Renal cortical epithelial cell (primary cell): ENCODE results near the gene SNRNP70. TPM values are rescaled to one million over a fixed set of nuclear protein-coding genes. Genes with fewer than 3 reads are reported as not detected.
"Not testable (repeated sequence)": the region's sequence is repeated elsewhere in the genome, so short reads cannot be mapped to it uniquely, and the experiment has no call there.

Experiments
- DNase-seq: peaks from one replicate; pipeline ENCODE4 v3.0.0-alpha.2; 2011; ENCODE audit warnings: low read depth
- total RNA-seq: library from RNA; depleted of rRNA; stranded (reverse); fragments of >200 nt; gene quantifications from 2 replicates; pipeline ENCODE4 v1.2.3, GENCODE V29; 2014

The SNRNP70 gene, protein sequence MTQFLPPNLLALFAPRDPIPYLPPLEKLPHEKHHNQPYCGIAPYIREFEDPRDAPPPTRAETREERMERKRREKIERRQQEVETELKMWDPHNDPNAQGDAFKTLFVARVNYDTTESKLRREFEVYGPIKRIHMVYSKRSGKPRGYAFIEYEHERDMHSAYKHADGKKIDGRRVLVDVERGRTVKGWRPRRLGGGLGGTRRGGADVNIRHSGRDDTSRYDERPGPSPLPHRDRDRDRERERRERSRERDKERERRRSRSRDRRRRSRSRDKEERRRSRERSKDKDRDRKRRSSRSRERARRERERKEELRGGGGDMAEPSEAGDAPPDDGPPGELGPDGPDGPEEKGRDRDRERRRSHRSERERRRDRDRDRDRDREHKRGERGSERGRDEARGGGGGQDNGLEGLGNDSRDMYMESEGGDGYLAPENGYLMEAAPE
- 82.8 and 138 TPM in 2 replicates for total RNA-seq

DNA sequence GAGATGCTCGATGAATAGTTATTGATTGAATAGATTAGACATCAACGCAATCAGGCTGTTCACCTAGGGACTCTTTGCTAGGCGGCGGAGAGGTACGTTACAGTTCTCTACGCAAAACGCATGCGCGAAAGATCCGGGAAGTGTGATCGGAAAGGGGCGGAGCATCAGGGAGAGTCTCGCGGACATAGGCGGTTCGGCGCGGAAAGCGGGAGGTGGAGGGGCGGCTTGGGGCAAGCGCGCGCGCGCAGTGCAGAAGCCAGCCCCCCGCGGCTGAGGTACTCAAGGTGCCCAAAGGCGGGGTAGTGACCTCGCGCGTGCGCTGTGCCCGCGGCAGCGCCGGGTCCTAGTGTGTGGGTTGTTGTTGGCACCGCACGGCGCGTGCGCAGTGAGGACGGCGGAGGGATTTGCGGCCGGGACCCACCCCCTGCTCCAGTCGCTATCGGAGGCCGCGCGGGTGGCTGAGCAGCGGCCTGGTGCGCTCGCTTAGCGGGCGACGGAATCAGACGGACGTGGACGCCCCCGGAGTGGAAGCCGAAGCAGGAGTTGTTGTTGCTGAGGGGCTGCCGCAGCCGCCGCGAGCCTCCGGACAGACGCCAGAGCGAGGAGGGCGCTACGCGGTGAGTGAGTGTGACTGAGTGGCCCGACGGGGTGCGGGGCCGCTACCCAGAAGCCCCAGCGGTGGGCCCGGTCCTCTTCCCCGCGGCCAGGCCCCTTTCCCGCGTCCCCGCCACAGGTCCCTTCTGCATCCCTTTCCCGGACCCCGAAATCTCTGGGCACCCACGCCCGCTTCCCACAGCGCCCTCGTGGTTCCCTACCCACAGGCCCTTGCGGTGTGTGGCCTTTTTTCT lies at the start of gene SNRNP70:
Gene SNRNP70, plus strand, starts transcription at position 432 of the 848 bp plus-strand sequence. CDS start 964 bp downstream, outside the sequence.
- DNase-seq: peak; percentile 94

DNA sequence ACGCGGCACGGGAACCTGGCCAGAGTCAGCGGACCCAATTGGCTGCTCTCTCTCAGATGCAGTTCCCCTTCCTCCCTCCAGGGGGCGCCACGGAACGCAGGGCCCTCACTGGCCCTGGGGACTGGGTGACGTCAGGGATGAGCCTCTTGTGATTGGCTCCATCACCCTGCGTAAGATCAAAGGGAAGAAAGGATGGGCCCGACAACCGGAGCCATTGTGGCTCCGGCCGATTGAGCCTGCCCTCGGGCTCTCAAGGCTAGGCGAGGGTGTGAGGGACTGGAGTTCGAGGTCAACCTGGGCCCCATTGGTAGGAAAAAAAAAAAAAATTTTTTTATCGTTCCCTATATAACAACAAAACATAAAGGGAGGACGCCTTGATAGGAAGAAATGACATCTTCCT lies 48.4 kb upstream of the SNRNP70 start, which contains the start of gene CGB1:
Gene CGB1, minus strand, starts transcription at position 81 of the 400 bp plus-strand sequence. CDS start 184 bp downstream, outside the sequence.
- not testable (repeated sequence) for DNase-seq

- DNase-seq: not testable (repeated sequence)
Measured at GRCh38 chr19:49038111-49038510, 47.1 kb upstream of the SNRNP70 start.

DNA sequence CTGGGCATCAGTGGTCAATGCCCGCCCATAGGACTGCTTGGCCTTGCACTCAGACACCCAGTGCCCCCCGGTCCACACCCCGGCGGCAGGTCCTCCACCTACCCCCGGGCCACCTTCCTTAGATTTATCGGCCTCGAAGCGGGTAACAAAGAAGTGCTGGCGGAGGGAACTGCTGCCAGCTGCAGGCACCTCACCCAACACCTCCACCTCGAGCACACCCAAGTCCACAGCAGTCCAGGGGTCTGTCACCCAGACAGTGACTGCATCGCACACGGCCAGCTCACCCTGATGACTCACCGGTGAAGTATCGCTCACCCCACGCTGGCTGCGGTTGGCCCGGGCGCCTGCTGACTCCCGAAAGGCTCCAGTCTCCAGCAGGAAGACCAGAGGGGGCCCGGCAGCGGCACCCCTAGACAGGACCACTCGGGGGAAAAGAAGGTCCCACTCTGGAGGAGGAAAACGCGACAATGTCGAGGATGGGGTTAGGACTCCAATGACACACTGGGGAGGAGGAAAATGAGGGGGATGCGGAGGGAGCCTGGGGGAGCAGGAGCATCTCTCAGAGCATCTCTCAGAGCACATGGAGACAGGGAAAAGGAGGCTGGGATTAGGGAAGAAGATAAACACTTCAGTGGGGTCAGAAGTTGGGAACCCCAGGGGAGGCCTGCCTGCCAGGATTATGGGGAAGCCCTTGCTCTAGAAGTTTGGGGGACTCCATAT lies 46.5 kb upstream of the SNRNP70 start:
- DNase-seq: peak; percentile 41

DNA sequence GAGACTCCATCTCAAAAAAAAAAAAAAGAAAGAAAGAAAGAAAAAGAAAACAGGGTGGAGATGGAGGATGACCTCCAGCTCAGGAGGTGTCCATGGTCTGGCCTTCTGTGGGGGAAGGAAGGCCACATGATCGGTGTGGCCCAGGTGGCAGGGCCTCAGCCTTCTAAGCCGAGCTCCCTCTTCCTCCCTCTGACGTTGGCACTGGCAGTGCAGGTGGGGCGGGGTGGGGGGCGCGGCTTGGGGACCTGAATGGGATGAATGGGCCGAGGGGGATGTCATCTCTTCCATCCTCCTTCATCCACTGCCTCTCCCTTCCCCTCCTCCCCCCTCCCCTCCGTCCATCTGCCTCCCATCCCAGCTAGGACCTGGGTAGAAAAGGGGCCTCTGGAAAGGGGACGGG lies 45.5 kb upstream of the SNRNP70 start:
- not testable (repeated sequence) for DNase-seq

DNA sequence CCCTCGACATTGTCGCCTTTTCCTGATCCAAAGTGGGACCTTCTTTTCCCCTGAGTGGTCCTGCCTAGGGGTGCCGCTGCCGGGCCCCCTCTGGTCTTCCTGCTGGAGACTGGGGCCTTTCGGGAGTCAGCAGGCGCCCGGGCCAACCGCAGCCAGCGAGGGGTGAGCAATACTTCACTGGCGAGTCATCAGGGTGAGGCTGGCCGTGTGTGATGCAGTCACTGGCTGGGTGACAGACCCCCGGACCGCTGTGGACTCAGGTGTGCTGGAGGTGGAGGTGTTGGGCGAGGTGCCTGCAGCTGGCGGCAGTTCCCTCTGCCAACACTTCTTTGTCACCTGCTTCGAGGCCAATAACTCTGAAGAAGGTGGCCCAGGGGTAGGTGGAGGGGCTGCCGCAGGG lies 43.1 kb upstream of the SNRNP70 start:
- DNase-seq: no peak

DNA sequence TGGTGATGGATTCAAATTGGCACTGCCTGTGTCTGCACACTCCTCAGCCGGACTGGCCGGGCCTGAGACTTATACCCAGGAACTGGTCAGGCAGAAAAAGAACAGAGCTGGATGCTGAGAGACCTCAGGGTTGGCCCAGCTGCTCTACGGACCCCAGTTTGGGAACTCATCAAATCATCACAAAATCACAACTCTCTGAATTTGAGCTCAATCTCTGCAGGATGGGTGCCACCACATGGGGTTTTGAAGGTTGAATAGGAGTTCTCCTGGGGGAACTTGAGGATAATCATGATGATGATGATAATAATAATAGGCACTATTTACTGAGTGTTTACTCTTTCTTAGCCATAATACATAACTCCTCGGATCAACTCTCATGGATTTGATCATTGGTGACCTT lies 42.6 kb upstream of the SNRNP70 start:
- not testable (repeated sequence) for DNase-seq

DNA sequence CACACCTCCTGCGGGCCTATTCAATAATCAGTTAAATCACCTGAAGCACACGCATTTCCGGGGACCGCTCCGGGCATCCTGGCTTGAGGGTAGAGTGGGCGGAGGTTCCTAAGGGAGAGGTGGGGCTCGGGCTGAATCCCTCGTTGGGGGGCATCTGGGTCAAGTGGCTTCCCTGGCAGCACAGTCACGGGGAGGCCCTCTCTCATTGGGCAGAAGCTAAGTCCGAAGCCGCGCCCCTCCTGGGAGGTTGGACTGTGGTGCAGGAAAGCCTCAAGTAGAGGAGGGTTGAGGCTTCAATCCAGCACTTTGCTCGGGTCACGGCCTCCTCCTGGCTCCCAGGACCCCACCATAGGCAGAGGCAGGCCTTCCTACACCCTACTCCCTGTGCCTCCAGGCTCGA lies 41.7 kb upstream of the SNRNP70 start, which contains the start of gene CGB5:
Gene CGB5, plus strand, starts transcription at position 301 of the 400 bp plus-strand sequence. CDS start 362 bp downstream, outside the sequence.
- DNase-seq: not testable (repeated sequence)

- DNase-seq: not testable (repeated sequence)
Measured at GRCh38 chr19:49049011-49049410, 36.2 kb upstream of the SNRNP70 start, which contains the start of gene CGB8. Gene CGB8 (minus strand): TSS chr19:49049111. CDS start chr19:49048739, 372 bp downstream.

DNA sequence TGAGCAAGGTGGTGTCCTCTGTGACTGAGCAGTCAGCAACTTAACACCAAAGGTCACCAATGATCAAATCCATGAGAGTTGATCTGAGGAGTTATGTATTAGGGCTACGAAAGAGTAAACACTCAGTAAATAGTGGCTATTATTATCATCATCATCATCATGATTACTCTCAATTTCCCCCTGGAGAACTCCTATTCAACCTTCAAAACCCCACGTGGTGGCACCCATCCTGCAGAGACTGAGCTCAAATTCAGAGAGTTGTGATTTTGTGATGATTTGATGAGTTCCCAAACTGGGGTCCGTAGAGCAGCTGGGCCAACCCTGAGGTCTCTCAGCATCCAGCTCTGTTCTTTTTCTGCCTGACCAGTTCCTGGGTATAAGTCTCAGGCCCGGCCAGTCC lies 35.4 kb upstream of the SNRNP70 start:
- not testable (repeated sequence) for DNase-seq

- peak; percentile 33 for DNase-seq
Measured at GRCh38 chr19:49050376-49051033, 34.7 kb upstream of the SNRNP70 start.

GRCh38 chr19:49056101-49056901 lies 28.9 kb upstream of the SNRNP70 start:
- DNase-seq: no peak

- DNase-seq: not testable (repeated sequence)
Measured at GRCh38 chr19:49056902-49057596, 28.2 kb upstream of the SNRNP70 start.

GRCh38 chr19:49057636-49058234 lies 27.5 kb upstream of the SNRNP70 start, which contains the start of gene CGB7:
Gene CGB7 (minus strand): TSS chr19:49057749. CDS start chr19:49055375, 2,374 bp downstream.
- DNase-seq: peak; percentile 34

GRCh38 chr19:49058562-49058961 lies 26.7 kb upstream of the SNRNP70 start:
- DNase-seq: peak; percentile 13

- no peak for DNase-seq
Measured at GRCh38 chr19:49059053-49059452, 26.2 kb upstream of the SNRNP70 start.

- no peak for DNase-seq
Measured at GRCh38 chr19:49061000-49061399, 24.3 kb upstream of the SNRNP70 start.

DNA sequence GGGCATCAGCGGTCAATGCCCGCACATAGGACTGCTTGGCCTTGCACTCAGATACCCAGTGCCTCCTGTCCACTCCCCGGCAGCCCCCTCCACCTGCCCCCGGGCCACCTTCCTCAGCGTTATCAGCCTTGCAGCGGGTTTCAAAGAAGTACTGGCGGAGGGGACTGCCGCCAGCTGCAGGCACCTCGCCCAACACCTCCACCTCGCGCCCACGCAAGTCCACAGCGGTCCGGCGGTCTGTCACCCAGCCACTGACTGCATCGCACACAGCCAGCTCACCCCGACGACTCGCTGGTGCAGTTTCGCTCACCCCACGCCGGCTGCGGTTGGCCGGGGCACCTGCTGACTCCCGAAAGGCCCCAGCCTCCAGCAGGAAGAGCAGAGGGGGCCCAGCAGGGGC lies 23.8 kb upstream of the SNRNP70 start:
- DNase-seq: no peak
